Fibroblast of lung (primary cell): ENCODE results near the gene PAN2. TPM values are rescaled to one million over a fixed set of nuclear protein-coding genes. Genes with fewer than 3 reads are reported as not detected.

ENCODE experiments used
- DNase-seq, 2 donors: peaks; one replicate each; pipeline versions ENCODE4 v3.0.0 to v3.0.0-alpha.2; 2010; ENCODE audit warnings: low read depth in 2 of 2
- H2AFZ ChIP-seq: 2 replicates; pipeline ENCODE4 v1.5.1; 2012; ENCODE audit warnings: low read length, control low read depth, inconsistent platforms
- H3K27ac ChIP-seq: 2 replicates; pipeline ENCODE4 v1.5.1; 2011; ENCODE audit warnings: low read length, control low read depth; ENCODE audit not compliant: insufficient read depth
- H3K27me3 ChIP-seq: 2 replicates; pipeline ENCODE4 v1.5.1; 2011; ENCODE audit warnings: mild to moderate bottlenecking, low read length; ENCODE audit not compliant: control insufficient read depth, insufficient read depth
- H3K36me3 ChIP-seq: 2 replicates; pipeline ENCODE4 v1.5.1; 2011; ENCODE audit warnings: low read length; ENCODE audit not compliant: control insufficient read depth, insufficient read depth
- H3K4me1 ChIP-seq: 2 replicates; pipeline ENCODE4 v1.5.1; 2011; ENCODE audit warnings: low read length; ENCODE audit not compliant: control insufficient read depth, insufficient read depth; ENCODE audit errors: extremely low read depth
- H3K4me2 ChIP-seq: 2 replicates; pipeline ENCODE4 v1.5.1; 2011; ENCODE audit warnings: low read length, control low read depth; ENCODE audit not compliant: insufficient read depth; ENCODE audit errors: extremely low read depth
- H3K4me3 ChIP-seq, 4 experiments: fragments of 200-600 bp in 1 of 4; sonication (generic) in 1 of 4; replicated peaks in 1 of 4; 2 replicates each; pipeline ENCODE4 v1.5.1; 2011 to 2016; ENCODE audit warnings: low read length in 4 of 4, low read depth in 3 of 4, mild to moderate bottlenecking in 3 of 4, control low read depth in 2 of 4, inconsistent platforms in 1 of 4, mixed read lengths in 1 of 4; ENCODE audit not compliant: insufficient read depth in 1 of 4; ENCODE audit errors: control extremely low read depth in 1 of 4
- H3K79me2 ChIP-seq: 2 replicates; pipeline ENCODE4 v1.5.1; 2012; ENCODE audit warnings: mild to moderate bottlenecking, low read length, inconsistent platforms; ENCODE audit not compliant: control insufficient read depth, insufficient read depth
- H3K9ac ChIP-seq: 2 replicates; pipeline ENCODE4 v1.5.1; 2011; ENCODE audit warnings: mild to moderate bottlenecking, low read length, control low read depth; ENCODE audit not compliant: insufficient read depth
- H3K9me3 ChIP-seq: 2 replicates; pipeline ENCODE4 v1.5.1; 2012; ENCODE audit warnings: low read depth, low read length; ENCODE audit not compliant: control insufficient read depth, insufficient read depth
- H4K20me1 ChIP-seq: 2 replicates; pipeline ENCODE4 v1.5.1; 2011; ENCODE audit warnings: low read length; ENCODE audit not compliant: control insufficient read depth, insufficient read depth; ENCODE audit errors: extremely low read depth
- EZH2 ChIP-seq: IDR thresholded peaks from 2 replicates; pipeline ENCODE4 v1.5.1; 2012; ENCODE audit warnings: low read length, control low read depth, mild to moderate bottlenecking; ENCODE audit errors: missing control alignments
- polyA plus RNA-seq, 2 donors: library from polyadenylated mRNA; depleted of rRNA in 1 of 2; stranded (reverse) in 1 of 2; unstranded in 1 of 2; fragments of >200 nt; gene quantifications; 2 replicates each; pipeline ENCODE4 v1.2.1, GENCODE V29; 2011 to 2012; ENCODE audit warnings: missing spikeins in 1 of 2
- total RNA-seq: library from RNA; depleted of rRNA; stranded (reverse); fragments of >200 nt; gene quantifications from 2 replicates; pipeline ENCODE4 v1.2.1, GENCODE V29; 2014
- TF ChIP-seq, protein P1 (sequence below), 2 donors: IDR thresholded peaks in 1 of 2; conservative IDR thresholded peaks in 1 of 2; 1 replicate in 1 of 2; 2 replicates in 1 of 2; pipeline ENCODE4 v1.5.1; 2011 to 2012; ENCODE audit warnings: low read length in 2 of 2, control low read depth in 1 of 2, inconsistent platforms in 1 of 2, low read depth in 1 of 2, mild to moderate bottlenecking in 1 of 2

Gene PAN2
- total and polyA plus RNA-seq, 2 donors (not counting 1 experiment from before 2014, with no cell fraction given) = 17.3 to 25.9 TPM

DNA sequence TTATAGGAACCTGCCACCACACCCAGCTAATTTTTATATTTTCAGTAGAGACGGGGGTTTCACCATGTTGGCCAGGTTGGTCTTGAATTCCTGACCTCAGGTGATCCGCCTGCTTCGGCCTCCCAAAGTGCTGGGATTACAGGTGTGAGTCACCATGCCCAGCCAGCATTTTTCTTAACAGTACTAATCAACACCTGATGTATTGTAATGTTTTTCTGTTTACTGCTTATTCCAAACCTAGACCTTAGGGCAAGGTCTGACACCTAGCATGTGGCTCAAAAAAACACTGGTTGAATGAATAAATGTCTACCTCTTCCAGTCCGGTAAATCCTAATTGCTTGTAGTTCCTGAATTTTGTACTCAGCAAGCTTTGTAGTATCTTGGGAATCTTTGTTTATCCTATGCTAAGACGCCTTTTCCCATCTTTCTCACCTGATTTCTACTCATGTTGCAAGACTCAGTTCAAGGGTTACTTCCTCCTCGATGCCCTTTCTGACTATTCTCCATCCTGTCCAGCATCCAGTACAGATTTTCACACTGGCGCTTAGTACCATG, 2.8 kb downstream of the PAN2 start:
- Histone ChIP-seq H3K4me3 (no peak overlapping the region), H4K20me1 (no peaks in the 10 kb centered on the region), H3K27ac (no peak overlapping the region), H3K79me2 (no peaks in the 10 kb centered on the region), H3K36me3 (no peaks in the 10 kb centered on the region), H2AFZ (no peak overlapping the region), H3K4me2 (no peak overlapping the region), H3K9ac (no peak overlapping the region), H3K9me3 (no peaks in the 10 kb centered on the region), H3K4me1 (peaks cover 10% of the 10 kb centered on the region), H3K27me3 (no peaks in the 10 kb centered on the region)
- no peak for TF ChIP-seq EZH2
- TF ChIP-seq, protein P1, sequence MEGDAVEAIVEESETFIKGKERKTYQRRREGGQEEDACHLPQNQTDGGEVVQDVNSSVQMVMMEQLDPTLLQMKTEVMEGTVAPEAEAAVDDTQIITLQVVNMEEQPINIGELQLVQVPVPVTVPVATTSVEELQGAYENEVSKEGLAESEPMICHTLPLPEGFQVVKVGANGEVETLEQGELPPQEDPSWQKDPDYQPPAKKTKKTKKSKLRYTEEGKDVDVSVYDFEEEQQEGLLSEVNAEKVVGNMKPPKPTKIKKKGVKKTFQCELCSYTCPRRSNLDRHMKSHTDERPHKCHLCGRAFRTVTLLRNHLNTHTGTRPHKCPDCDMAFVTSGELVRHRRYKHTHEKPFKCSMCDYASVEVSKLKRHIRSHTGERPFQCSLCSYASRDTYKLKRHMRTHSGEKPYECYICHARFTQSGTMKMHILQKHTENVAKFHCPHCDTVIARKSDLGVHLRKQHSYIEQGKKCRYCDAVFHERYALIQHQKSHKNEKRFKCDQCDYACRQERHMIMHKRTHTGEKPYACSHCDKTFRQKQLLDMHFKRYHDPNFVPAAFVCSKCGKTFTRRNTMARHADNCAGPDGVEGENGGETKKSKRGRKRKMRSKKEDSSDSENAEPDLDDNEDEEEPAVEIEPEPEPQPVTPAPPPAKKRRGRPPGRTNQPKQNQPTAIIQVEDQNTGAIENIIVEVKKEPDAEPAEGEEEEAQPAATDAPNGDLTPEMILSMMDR (conservative IDR thresholded peaks at IDR 0.05 in 1 of 2, IDR thresholded peaks at IDR 0.05 in 1 of 2; ENCODE audit: low read depth in 1 of 2, low read length in 2 of 2) = no peak
- DNase-seq = no peak

DNA sequence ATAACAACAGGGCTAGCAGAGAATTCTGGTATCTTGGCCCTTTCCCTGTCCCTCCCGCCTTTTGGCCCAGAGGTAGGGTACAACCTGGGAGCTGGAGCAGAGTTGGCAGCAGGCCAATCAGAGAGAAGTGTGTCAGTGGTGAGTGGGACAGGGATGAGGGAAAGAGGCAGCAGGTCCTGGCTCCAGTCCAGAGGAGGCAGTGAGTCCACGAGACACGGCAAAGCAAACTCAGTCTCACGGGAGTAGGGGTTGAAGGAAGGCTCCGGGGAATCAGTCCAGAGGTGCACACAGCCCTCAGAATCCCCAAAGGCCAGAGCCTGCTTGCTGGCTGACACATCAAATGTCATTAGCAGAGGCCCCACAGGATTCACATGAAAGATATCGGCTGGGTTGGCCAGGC, 7.3 kb downstream of the PAN2 start:
- H3K79me2 ChIP-seq = no peaks in the 10 kb centered on the region
- no peaks in the 10 kb centered on the region for H3K9me3 ChIP-seq
- no peaks in the 10 kb centered on the region for H3K4me1 ChIP-seq
- DNase-seq = no peak
- no peaks in the 10 kb centered on the region for H4K20me1 ChIP-seq
- H3K4me3 ChIP-seq = no peak overlapping the region
- H3K9ac ChIP-seq = no peak overlapping the region
- H3K27ac ChIP-seq = no peak overlapping the region
- no peak overlapping the region for H3K4me2 ChIP-seq
- TF ChIP-seq, protein P1 (conservative IDR thresholded peaks at IDR 0.05 in 1 of 2, IDR thresholded peaks at IDR 0.05 in 1 of 2; ENCODE audit: low read depth in 1 of 2, low read length in 2 of 2) = no peak
- TF ChIP-seq EZH2 = no peak
- no peak overlapping the region for H2AFZ ChIP-seq
- H3K36me3 ChIP-seq = peaks cover 3% of the 10 kb centered on the region
- no peaks in the 10 kb centered on the region for H3K27me3 ChIP-seq

DNA sequence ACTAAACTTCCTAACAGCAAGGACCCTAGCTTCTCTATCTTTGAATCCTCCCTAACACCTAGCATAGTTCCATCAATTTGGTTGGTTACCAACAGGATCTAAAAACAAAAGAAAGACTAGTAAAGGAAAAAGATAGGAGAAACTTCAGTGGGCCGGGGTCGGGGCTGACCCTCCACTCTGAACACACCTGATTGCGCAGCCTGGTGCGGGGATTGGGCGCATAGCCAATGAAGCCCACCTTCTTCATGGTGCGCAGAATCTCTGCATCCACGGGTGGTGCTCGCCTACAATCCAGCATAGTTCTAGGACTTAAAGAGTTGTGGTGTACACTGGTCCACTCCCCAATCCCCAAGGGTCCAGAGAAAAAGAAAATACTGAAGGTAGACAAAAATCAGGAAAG, 7.7 kb downstream of the PAN2 start:
- H3K27me3 ChIP-seq = no peaks in the 10 kb centered on the region
- no peaks in the 10 kb centered on the region for H4K20me1 ChIP-seq
- no peaks in the 10 kb centered on the region for H3K9me3 ChIP-seq
- H3K79me2 ChIP-seq = no peaks in the 10 kb centered on the region
- no peak overlapping the region for H3K4me2 ChIP-seq
- no peak overlapping the region for H2AFZ ChIP-seq
- H3K4me3 ChIP-seq = no peak overlapping the region
- no peak for DNase-seq
- H3K36me3 ChIP-seq = peaks cover 3% of the 10 kb centered on the region
- no peak for TF ChIP-seq EZH2
- TF ChIP-seq, protein P1 (conservative IDR thresholded peaks at IDR 0.05 in 1 of 2, IDR thresholded peaks at IDR 0.05 in 1 of 2; ENCODE audit: low read depth in 1 of 2, low read length in 2 of 2) = no peak
- no peak overlapping the region for H3K9ac ChIP-seq
- H3K4me1 ChIP-seq = peaks cover under 1% of the 10 kb centered on the region
- no peak overlapping the region for H3K27ac ChIP-seq
